HL-60 (cell line): ENCODE measurements around the gene CEP78.

Source experiments
- DNase-seq, 2 experiments: peaks; one replicate each; pipeline ENCODE4 v3.0.0-alpha.2; 2010 to 2020; ENCODE audit warnings: low read depth in 1 of 2, low spot score in 1 of 2
- H3K27ac ChIP-seq: fragments of 250-450 bp; sonication (Bioruptor Pico); replicated peaks from 2 replicates; pipeline ENCODE4 v1.5.1; 2020; ENCODE audit warnings: mild to moderate bottlenecking, moderate library complexity
- H3K27me3 ChIP-seq: fragments of 250-450 bp; sonication (Bioruptor Pico); 2 replicates; pipeline ENCODE4 v1.5.1; 2021; ENCODE audit warnings: mild to moderate bottlenecking, moderate library complexity; ENCODE audit not compliant: insufficient read depth, poor library complexity, severe bottlenecking
- H3K4me3 ChIP-seq: replicated peaks from 2 replicates; pipeline ENCODE4 v1.5.1; 2011; ENCODE audit warnings: mild to moderate bottlenecking, control low read depth, low read length; ENCODE audit not compliant: insufficient read depth
- GABPA ChIP-seq: IDR thresholded peaks from 2 replicates; pipeline ENCODE4 v1.6.1; 2012; ENCODE audit warnings: low read depth
- POLR2AphosphoS5 ChIP-seq: IDR thresholded peaks from 2 replicates; pipeline ENCODE4 v1.6.1; 2012; ENCODE audit warnings: low read depth
- REST ChIP-seq: IDR thresholded peaks from 2 replicates; pipeline ENCODE4 v1.6.1; 2012; ENCODE audit warnings: low read depth; ENCODE audit not compliant: insufficient replicate concordance
- SPI1 ChIP-seq: IDR thresholded peaks from 2 replicates; pipeline ENCODE4 v1.6.1; 2012; ENCODE audit warnings: low read depth, mild to moderate bottlenecking, borderline replicate concordance
- TF ChIP-seq, protein P1 (sequence below): IDR thresholded peaks from one replicate; pipeline ENCODE4 v1.5.1; 2011; ENCODE audit warnings: low read length, control low read depth, inconsistent platforms; ENCODE audit not compliant: insufficient read depth

The CEP78 gene

GRCh38 chr9:78320030-78320693, 84.3 kb downstream of the CEP78 start:
- TF ChIP-seq REST (no peak), GABPA (no peak), POLR2AphosphoS5 (no peak), SPI1 (no peak)
- TF ChIP-seq, protein P1, sequence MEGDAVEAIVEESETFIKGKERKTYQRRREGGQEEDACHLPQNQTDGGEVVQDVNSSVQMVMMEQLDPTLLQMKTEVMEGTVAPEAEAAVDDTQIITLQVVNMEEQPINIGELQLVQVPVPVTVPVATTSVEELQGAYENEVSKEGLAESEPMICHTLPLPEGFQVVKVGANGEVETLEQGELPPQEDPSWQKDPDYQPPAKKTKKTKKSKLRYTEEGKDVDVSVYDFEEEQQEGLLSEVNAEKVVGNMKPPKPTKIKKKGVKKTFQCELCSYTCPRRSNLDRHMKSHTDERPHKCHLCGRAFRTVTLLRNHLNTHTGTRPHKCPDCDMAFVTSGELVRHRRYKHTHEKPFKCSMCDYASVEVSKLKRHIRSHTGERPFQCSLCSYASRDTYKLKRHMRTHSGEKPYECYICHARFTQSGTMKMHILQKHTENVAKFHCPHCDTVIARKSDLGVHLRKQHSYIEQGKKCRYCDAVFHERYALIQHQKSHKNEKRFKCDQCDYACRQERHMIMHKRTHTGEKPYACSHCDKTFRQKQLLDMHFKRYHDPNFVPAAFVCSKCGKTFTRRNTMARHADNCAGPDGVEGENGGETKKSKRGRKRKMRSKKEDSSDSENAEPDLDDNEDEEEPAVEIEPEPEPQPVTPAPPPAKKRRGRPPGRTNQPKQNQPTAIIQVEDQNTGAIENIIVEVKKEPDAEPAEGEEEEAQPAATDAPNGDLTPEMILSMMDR: no peak
- Histone ChIP-seq H3K27me3 (no peaks in the 10 kb centered on the region), H3K27ac (no peak overlapping the region), H3K4me3 (no peak overlapping the region)
- no peak for DNase-seq

DNA sequence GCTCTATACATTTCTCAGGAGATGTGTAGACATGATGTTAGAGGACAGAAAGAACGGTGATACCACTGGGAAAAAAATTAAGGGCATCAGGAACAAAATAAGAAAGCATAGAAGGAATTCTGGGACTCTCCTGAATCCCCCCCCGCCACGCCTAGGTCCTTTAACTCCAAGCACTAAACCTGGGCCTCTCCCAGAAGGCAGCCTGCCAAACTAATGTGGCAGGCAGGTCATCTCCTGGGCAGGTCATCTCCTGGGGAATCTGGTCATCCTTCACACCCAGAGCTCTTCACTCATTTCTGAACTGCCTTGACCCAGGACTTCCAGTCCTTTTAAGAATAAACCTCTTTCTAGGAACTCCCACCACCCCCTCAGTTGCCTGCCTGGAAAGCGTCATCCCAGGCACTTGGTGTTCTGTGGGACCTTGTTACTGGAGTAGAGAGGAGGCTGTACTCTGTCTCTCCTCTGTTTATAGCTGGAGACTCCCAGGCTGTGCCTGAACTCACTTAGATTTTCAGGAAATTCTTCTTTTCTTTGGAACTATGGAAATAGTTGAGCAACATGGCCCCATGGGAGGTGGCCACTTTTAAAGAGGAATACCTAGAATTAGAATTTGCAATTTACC, 85.1 kb downstream of the CEP78 start:
- H3K27me3 ChIP-seq: no peaks in the 10 kb centered on the region
- no peak overlapping the region for H3K4me3 ChIP-seq
- TF ChIP-seq GABPA (no peak), POLR2AphosphoS5 (no peak), SPI1 (no peak), REST (no peak)
- TF ChIP-seq, protein P1: no peak
- no peak for DNase-seq
- no peak overlapping the region for H3K27ac ChIP-seq

GRCh38 chr9:78321505-78321904, 85.6 kb downstream of the CEP78 start:
- H3K27ac ChIP-seq: no peak overlapping the region
- no peaks in the 10 kb centered on the region for H3K27me3 ChIP-seq
- no peak for TF ChIP-seq REST
- no peak overlapping the region for H3K4me3 ChIP-seq
- no peak for DNase-seq
